Skeletal muscle satellite cell (primary cell): Measurements from ENCODE around the gene RTKN2. TPM values are rescaled to one million over a fixed set of nuclear protein-coding genes. Genes with fewer than 3 reads are reported as not detected.

Experiments
- H3K27me3 ChIP-seq: 2 replicates; pipeline ENCODE4 v1.7.0; 2013; ENCODE audit warnings: low read length; ENCODE audit not compliant: control insufficient read depth, insufficient read depth
- H3K36me3 ChIP-seq: 2 replicates; pipeline ENCODE4 v1.7.0; 2013; ENCODE audit warnings: mild to moderate bottlenecking, control low read depth, low read length; ENCODE audit not compliant: insufficient read depth
- H3K4me1 ChIP-seq: 2 replicates; pipeline ENCODE4 v1.7.0; 2013; ENCODE audit warnings: low read length; ENCODE audit not compliant: control insufficient read depth, insufficient read depth
- H3K4me2 ChIP-seq: 2 replicates; pipeline ENCODE4 v1.7.0; 2013; ENCODE audit warnings: mild to moderate bottlenecking, low read length
- H3K4me3 ChIP-seq: 2 replicates; pipeline ENCODE4 v1.7.0; 2013; ENCODE audit warnings: low read length
- H3K9ac ChIP-seq: 2 replicates; pipeline ENCODE4 v1.7.0; 2013; ENCODE audit warnings: mild to moderate bottlenecking, low read depth, low read length, moderate library complexity
- H3K9me3 ChIP-seq: replicated peaks from 2 replicates; pipeline ENCODE4 v1.7.0; 2013; ENCODE audit warnings: mild to moderate bottlenecking, control low read depth, low read length
- total RNA-seq: library from RNA; depleted of rRNA; stranded (reverse); fragments of >200 nt; gene quantifications from 2 replicates; pipeline ENCODE4 v1.2.3, GENCODE V29; 2012; rRNA removed

Gene RTKN2, protein sequence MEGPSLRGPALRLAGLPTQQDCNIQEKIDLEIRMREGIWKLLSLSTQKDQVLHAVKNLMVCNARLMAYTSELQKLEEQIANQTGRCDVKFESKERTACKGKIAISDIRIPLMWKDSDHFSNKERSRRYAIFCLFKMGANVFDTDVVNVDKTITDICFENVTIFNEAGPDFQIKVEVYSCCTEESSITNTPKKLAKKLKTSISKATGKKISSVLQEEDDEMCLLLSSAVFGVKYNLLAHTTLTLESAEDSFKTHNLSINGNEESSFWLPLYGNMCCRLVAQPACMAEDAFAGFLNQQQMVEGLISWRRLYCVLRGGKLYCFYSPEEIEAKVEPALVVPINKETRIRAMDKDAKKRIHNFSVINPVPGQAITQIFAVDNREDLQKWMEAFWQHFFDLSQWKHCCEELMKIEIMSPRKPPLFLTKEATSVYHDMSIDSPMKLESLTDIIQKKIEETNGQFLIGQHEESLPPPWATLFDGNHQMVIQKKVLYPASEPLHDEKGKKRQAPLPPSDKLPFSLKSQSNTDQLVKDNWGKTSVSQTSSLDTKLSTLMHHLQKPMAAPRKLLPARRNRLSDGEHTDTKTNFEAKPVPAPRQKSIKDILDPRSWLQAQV
- 0.25 and 0.44 TPM in 2 replicates for total RNA-seq

DNA sequence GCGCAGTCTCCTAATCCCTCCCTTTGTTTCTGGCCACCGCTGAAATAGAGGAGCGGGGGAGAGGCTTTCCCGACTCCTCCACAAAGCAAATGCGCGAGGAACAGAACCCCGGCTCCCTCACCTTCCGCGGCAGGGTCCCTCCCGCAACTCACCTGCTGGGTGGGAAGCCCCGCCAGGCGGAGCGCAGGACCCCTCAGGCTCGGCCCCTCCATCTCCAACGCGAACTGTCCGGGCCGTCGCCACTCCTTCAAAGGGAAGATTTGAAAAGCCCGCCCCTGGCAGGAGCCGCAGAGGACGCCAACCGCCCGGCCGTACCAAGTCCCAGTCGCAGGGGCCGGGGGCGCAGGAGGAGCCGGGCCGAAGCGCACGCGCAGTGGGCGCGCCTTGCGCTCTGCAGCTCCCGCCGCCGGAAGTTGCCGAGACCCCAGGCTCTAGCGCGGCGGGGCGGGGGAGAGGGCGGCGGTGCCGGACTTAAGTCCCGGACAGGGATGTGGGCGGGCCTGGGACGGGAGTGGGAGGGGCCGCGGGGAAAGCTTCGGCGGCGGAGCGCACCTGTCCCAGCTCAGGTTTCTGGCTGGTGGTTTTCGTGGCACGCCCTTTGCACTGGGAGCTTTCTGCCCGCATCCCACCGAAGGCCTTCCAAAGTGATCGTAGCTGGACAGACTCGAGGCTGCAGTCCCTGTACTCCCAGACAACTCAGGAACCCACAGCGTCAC lies at the start of gene RTKN2:
Gene RTKN2 (minus strand): TSS at position 446 of the 716 bp plus-strand sequence. CDS start 234 bp downstream, at position 212.
- Histone ChIP-seq H3K36me3 (no peaks in the 10 kb centered on the region), H3K4me2 (peak within 1 kb of the TSS; percentile 99), H3K27me3 (no peaks in the 10 kb centered on the region), H3K4me3 (peak within 1 kb of the TSS; percentile 86), H3K9me3 (no peaks in the 10 kb centered on the region), H3K9ac (peak within 1 kb of the TSS; percentile 72), H3K4me1 (peaks cover 16% of the 10 kb centered on the region)

DNA sequence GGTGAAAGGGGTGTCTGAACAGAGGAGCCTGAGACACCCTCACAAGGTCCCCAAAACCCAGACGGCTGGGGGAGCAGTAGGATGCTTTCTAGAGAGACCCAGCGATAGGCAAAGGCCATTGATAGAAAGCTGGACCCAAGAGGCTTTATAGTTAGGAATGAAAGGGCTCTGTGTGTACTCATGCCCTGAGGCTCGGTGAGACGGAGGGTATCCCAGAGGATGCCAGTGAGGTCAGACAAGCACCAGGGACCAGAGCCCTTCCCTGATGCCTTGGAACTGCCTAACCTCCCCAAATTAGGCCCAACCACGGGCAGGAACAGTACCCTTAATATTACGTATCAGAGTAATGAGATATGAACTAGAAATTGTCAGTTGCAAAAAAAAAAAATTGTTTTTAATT lies 48.6 kb upstream of the RTKN2 start:
- Histone ChIP-seq H3K36me3 (no peaks in the 10 kb centered on the region), H3K27me3 (no peaks in the 10 kb centered on the region), H3K9me3 (no peaks in the 10 kb centered on the region), H3K4me1 (no peaks in the 10 kb centered on the region), H3K9ac (no peak overlapping the region), H3K4me3 (no peak overlapping the region), H3K4me2 (no peak overlapping the region)

DNA sequence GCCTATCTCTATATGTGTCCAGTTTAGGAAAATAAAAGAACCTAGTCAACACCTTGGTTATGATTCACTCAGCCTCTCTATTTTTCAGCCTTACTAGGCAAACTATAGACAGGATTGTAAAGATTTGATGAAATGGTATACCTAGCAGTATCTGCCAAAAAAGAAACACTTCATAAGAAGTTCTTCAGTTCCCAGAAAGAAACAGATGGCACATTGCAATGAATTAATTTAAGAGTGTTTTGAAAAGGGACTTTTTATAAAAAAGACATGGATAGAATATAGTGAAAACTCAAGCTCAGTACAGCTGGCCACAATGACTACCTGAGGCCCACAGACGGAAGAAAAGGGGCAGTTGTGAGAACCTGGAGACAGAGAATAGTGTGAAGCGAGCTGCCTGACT lies 40.6 kb upstream of the RTKN2 start:
- no peaks in the 10 kb centered on the region for H3K9me3 ChIP-seq
- no peak overlapping the region for H3K9ac ChIP-seq
- H3K36me3 ChIP-seq, result no peaks in the 10 kb centered on the region
- H3K4me1 ChIP-seq, result peaks cover 6% of the 10 kb centered on the region
- peaks cover 2% of the 10 kb centered on the region for H3K27me3 ChIP-seq
- no peak overlapping the region for H3K4me2 ChIP-seq
- H3K4me3 ChIP-seq, result no peak overlapping the region

DNA sequence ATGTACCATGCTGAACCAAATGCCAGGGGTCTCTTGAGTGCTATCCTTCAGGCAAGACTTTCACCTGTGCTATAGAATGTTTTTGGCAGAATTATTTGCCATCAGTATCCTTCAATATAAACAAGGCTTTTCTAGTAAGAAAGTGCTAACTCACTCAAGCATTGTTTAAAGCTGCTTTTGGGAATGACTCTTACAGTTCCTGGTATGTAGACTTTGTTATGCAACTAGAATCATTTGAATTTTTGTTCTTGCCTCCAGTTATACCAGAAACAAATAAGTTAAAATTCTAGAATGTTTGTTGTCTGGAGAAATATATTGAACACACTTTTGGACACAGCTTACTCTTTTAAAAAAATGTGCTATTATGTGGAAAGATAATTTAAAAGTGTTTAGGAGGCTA lies 39.5 kb upstream of the RTKN2 start:
- Histone ChIP-seq H3K9ac (no peak overlapping the region), H3K36me3 (no peaks in the 10 kb centered on the region), H3K4me1 (peaks cover 6% of the 10 kb centered on the region), H3K4me3 (no peak overlapping the region), H3K9me3 (no peaks in the 10 kb centered on the region), H3K4me2 (no peak overlapping the region), H3K27me3 (peaks cover 2% of the 10 kb centered on the region)

DNA sequence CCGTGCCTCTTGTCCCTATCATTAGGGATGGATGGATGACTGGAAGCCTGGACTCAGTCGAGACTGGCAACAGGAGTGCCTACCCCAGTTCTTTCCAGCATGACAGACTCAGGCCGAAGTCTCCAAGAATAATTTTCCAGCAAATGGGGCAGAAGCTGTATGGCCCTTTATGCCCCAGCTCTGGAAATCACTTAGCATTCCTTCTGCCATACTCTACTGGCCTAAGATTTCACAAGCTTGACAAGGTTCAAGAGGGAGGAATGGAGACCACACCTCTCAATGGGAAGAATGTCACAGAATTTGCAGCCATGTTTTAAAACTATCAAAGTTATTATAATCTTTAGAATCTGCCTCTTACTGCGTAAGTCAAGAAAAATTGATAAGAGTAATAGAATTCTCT lies 39.0 kb upstream of the RTKN2 start:
- Histone ChIP-seq H3K4me2 (no peak overlapping the region), H3K27me3 (peaks cover 2% of the 10 kb centered on the region), H3K4me3 (no peak overlapping the region), H3K9me3 (no peaks in the 10 kb centered on the region), H3K4me1 (peaks cover 6% of the 10 kb centered on the region), H3K36me3 (no peaks in the 10 kb centered on the region), H3K9ac (no peak overlapping the region)

DNA sequence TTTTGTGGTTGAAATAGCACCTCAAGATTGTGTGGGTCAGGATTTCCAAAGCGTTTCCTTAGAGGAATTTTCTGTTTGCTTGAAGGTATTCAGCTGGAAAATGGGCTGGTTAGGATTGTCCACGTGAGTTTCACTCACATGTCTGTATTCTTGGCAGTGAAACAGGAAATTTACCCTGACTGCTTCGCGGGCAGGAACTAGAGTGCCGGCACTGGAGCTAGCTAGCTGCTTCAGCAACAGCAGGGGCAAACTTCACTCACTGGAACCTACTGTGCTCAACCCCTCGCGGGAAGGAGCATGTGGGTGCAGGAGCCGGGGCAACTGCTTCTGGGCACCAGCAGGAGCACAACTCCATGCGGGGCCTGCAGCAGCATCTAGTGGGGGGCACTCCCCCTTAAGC lies 38.0 kb upstream of the RTKN2 start:
- Histone ChIP-seq H3K27me3 (peaks cover 2% of the 10 kb centered on the region), H3K9ac (no peak overlapping the region), H3K9me3 (no peaks in the 10 kb centered on the region), H3K36me3 (no peaks in the 10 kb centered on the region), H3K4me2 (no peak overlapping the region), H3K4me1 (peaks cover 6% of the 10 kb centered on the region), H3K4me3 (no peak overlapping the region)

DNA sequence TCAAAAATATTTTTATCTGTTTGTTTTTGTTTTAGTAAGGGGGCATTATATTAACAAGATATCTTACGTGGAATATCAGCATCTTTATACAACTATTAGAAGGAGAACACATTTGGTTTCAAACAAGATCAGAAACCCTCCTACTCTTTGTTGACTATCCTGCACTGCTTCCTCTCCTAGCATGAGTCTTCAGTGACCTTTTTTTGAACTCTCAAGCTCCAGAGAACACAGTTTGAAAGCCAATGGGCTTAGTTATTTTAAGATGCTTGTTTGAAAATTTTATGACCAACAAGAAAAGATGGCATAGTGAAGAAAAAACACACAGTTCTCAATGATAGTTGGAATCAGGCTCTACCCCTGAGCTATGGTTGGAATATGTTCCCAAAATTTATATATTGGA lies 37.2 kb upstream of the RTKN2 start:
- Histone ChIP-seq H3K9me3 (no peaks in the 10 kb centered on the region), H3K4me3 (no peak overlapping the region), H3K27me3 (peaks cover 2% of the 10 kb centered on the region), H3K4me2 (no peak overlapping the region), H3K9ac (no peak overlapping the region), H3K36me3 (no peaks in the 10 kb centered on the region), H3K4me1 (peaks cover 6% of the 10 kb centered on the region)

DNA sequence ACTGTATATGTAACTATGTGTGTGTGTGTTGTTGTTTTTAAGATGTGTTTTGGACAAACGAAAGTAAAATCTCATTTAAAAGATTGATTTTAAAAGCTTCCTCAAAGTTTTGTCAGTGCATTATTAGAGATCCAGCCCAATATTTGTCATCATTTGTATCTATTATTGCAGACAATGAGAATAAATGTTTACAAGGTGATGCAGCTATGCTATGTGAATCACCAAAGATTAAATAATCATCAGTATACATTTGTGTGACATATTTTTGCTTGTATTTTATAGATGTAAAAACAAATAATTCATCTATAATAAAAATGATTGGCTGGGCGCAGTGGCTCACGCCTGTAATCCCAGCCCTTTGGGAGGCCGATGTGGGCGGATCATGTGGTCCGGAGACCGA lies 35.3 kb upstream of the RTKN2 start:
- Histone ChIP-seq H3K27me3 (peaks cover under 1% of the 10 kb centered on the region), H3K4me1 (peaks cover 6% of the 10 kb centered on the region), H3K9ac (no peak overlapping the region), H3K4me3 (no peak overlapping the region), H3K9me3 (no peaks in the 10 kb centered on the region), H3K4me2 (no peak overlapping the region), H3K36me3 (no peaks in the 10 kb centered on the region)

DNA sequence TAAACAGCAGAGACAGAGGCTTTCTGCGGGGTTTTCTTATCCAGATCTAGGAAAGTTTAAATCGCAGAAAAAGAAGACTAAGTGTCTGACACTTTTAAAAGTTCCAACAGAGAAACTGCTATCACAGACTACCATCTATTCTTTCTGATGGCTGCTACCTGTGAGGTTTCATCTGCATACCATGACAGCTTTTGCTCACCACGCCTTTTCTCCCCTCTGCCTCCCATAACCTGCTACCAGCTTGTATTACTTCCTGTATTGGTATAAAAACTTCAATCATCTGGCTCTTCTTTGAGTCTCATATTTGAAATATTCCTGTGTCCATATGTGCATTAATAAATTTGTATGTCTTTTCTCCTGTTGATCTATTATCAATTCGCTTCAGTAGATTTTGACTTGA lies 34.1 kb upstream of the RTKN2 start:
- H3K36me3 ChIP-seq, result no peaks in the 10 kb centered on the region
- no peak overlapping the region for H3K9ac ChIP-seq
- H3K4me3 ChIP-seq, result no peak overlapping the region
- no peaks in the 10 kb centered on the region for H3K9me3 ChIP-seq
- peaks cover 6% of the 10 kb centered on the region for H3K4me1 ChIP-seq
- no peak overlapping the region for H3K4me2 ChIP-seq
- no peaks in the 10 kb centered on the region for H3K27me3 ChIP-seq

DNA sequence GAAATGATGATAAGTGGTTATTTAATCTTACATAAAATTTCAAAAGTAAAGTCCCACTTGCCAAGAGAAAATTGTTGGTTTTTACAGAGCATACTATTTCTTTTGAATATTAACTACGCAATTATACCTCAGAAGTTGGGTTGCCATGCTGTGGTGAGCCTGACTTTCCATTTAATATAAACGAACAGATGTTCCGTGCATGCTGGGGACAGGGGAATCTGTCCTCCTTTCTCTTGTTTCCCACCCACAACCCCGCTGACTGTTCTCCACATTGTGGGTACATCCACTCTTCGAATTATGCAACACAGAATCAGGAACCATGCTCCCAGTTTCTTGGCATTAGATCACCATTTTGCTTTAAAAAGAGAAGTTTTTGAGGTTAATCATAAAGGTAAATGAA lies 29.2 kb upstream of the RTKN2 start:
- no peaks in the 10 kb centered on the region for H3K4me1 ChIP-seq
- no peaks in the 10 kb centered on the region for H3K36me3 ChIP-seq
- H3K9ac ChIP-seq, result no peak overlapping the region
- H3K9me3 ChIP-seq, result no peaks in the 10 kb centered on the region
- no peak overlapping the region for H3K4me3 ChIP-seq
- H3K4me2 ChIP-seq, result no peak overlapping the region
- no peaks in the 10 kb centered on the region for H3K27me3 ChIP-seq

DNA sequence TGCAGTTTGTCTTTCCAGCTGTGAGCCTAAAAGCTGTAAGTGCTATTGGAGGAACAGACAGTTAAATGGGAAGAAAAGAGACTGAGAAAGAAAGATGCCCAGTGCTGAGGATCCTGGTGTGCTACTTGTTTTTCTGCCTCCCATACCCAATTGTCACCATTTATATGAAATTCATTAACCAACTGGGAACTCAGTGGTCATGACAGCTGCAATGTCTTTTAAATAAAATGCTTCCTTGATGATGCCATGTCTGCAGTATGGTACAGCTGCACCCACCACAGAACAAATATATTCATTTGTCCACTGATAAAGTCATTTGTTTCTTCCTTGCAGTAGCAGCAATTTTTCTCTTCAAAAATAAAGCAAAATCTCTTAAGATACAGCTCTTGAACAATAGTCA lies 15.6 kb upstream of the RTKN2 start:
- H3K4me2 ChIP-seq, result peak overlapping the region; percentile 32
- peaks cover 12% of the 10 kb centered on the region for H3K4me1 ChIP-seq
- no peaks in the 10 kb centered on the region for H3K9me3 ChIP-seq
- no peaks in the 10 kb centered on the region for H3K36me3 ChIP-seq
- H3K9ac ChIP-seq, result no peak overlapping the region
- H3K27me3 ChIP-seq, result no peaks in the 10 kb centered on the region
- H3K4me3 ChIP-seq, result no peak overlapping the region
